ENCODE measurements around the gene YARS1. TPM values are rescaled to one million over a fixed set of nuclear protein-coding genes. Genes with fewer than 3 reads are reported as not detected.

Gene YARS1
- total and polyA plus RNA-seq, 2 of the 13 experiments (the other 11 are each of a cell fraction or from before 2014, with no cell fraction given): 50.1 to 113 TPM

DNA sequence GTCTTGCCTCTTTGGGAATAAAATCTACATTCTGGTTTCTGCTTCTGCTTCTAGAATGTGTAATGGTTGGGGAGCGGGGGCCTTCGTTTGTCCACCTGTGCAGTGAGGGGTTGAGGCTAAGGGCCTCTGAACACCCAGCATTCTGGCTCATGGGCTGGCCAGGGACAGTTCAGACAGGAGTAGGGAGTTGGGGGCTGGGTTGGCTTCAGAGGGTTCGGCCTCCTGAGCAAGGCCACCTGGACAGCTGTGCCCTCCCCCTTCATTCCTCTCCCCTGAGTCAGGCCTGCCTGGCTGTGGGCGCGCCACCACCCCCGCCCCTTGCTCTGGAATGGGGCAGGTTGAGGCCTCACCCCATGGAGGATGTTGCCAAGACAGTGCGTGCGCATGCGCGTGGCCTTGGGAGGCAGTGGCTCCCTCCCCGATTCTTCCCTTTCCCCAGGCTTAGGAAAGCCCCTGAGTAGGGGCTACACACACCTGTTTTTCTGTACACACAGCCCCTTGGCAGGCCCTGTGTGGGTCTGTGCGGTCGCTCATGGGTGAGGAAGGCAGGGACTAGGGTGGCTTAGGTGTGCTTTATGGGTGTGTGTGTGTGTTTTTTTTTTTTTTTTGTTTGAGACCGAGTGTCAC lies 57.0 kb downstream of the YARS1 start (continued):
- TF ChIP-seq, protein P1, sequence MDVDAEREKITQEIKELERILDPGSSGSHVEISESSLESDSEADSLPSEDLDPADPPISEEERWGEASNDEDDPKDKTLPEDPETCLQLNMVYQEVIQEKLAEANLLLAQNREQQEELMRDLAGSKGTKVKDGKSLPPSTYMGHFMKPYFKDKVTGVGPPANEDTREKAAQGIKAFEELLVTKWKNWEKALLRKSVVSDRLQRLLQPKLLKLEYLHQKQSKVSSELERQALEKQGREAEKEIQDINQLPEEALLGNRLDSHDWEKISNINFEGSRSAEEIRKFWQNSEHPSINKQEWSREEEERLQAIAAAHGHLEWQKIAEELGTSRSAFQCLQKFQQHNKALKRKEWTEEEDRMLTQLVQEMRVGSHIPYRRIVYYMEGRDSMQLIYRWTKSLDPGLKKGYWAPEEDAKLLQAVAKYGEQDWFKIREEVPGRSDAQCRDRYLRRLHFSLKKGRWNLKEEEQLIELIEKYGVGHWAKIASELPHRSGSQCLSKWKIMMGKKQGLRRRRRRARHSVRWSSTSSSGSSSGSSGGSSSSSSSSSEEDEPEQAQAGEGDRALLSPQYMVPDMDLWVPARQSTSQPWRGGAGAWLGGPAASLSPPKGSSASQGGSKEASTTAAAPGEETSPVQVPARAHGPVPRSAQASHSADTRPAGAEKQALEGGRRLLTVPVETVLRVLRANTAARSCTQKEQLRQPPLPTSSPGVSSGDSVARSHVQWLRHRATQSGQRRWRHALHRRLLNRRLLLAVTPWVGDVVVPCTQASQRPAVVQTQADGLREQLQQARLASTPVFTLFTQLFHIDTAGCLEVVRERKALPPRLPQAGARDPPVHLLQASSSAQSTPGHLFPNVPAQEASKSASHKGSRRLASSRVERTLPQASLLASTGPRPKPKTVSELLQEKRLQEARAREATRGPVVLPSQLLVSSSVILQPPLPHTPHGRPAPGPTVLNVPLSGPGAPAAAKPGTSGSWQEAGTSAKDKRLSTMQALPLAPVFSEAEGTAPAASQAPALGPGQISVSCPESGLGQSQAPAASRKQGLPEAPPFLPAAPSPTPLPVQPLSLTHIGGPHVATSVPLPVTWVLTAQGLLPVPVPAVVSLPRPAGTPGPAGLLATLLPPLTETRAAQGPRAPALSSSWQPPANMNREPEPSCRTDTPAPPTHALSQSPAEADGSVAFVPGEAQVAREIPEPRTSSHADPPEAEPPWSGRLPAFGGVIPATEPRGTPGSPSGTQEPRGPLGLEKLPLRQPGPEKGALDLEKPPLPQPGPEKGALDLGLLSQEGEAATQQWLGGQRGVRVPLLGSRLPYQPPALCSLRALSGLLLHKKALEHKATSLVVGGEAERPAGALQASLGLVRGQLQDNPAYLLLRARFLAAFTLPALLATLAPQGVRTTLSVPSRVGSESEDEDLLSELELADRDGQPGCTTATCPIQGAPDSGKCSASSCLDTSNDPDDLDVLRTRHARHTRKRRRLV (CRISPR knock-in tag; IDR thresholded peaks at IDR 0.05): 0 out of 2 replicates have a peak, but pooled peaks have one; percentile 29
- TF ChIP-seq JDP2 (CRISPR knock-in tag; IDR thresholded peaks at IDR 0.05; ENCODE audit: borderline replicate concordance) (no peak), ZFP36L2 (CRISPR knock-in tag; IDR thresholded peaks at IDR 0.05) (no peak), SIX4 (CRISPR knock-in tag; IDR thresholded peaks at IDR 0.05) (0 out of 2 replicates have a peak, but pooled peaks have one; percentile 22), ZNF780A (CRISPR knock-in tag; IDR thresholded peaks at IDR 0.05) (no peak), ATF7 (IDR thresholded peaks at IDR 0.05) (no peak), ATF7 (CRISPR knock-in tag; IDR thresholded peaks at IDR 0.05) (peak; percentile 56; the same call in 1 of the 2 replicates), ZNF225 (CRISPR knock-in tag; IDR thresholded peaks at IDR 0.05) (no peak), TBP (CRISPR knock-in tag; IDR thresholded peaks at IDR 0.05) (no peak), ZMYM2 (CRISPR knock-in tag; IDR thresholded peaks at IDR 0.05) (no peak), ZNF460 (CRISPR knock-in tag; IDR thresholded peaks at IDR 0.05; ENCODE audit: borderline replicate concordance) (no peak; the same call in 1 of the 2 replicates), PPARG (CRISPR knock-in tag; conservative IDR thresholded peaks at IDR 0.05) (no peak), NCOA5 (CRISPR knock-in tag; IDR thresholded peaks at IDR 0.05) (no peak), NCOA2 (CRISPR knock-in tag; IDR thresholded peaks at IDR 0.05) (peak; percentile 80), ETV6 (CRISPR knock-in tag; conservative IDR thresholded peaks at IDR 0.05) (no peak)
- TF ChIP-seq, protein P2, sequence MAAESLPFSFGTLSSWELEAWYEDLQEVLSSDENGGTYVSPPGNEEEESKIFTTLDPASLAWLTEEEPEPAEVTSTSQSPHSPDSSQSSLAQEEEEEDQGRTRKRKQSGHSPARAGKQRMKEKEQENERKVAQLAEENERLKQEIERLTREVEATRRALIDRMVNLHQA (CRISPR knock-in tag; IDR thresholded peaks at IDR 0.05): no peak
- TF ChIP-seq, protein P3, sequence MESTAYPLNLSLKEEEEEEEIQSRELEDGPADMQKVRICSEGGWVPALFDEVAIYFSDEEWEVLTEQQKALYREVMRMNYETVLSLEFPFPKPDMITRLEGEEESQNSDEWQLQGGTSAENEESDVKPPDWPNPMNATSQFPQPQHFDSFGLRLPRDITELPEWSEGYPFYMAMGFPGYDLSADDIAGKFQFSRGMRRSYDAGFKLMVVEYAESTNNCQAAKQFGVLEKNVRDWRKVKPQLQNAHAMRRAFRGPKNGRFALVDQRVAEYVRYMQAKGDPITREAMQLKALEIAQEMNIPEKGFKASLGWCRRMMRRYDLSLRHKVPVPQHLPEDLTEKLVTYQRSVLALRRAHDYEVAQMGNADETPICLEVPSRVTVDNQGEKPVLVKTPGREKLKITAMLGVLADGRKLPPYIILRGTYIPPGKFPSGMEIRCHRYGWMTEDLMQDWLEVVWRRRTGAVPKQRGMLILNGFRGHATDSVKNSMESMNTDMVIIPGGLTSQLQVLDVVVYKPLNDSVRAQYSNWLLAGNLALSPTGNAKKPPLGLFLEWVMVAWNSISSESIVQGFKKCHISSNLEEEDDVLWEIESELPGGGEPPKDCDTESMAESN (CRISPR knock-in tag; conservative IDR thresholded peaks at IDR 0.05): peak; percentile 74
- TF ChIP-seq, protein P4, sequence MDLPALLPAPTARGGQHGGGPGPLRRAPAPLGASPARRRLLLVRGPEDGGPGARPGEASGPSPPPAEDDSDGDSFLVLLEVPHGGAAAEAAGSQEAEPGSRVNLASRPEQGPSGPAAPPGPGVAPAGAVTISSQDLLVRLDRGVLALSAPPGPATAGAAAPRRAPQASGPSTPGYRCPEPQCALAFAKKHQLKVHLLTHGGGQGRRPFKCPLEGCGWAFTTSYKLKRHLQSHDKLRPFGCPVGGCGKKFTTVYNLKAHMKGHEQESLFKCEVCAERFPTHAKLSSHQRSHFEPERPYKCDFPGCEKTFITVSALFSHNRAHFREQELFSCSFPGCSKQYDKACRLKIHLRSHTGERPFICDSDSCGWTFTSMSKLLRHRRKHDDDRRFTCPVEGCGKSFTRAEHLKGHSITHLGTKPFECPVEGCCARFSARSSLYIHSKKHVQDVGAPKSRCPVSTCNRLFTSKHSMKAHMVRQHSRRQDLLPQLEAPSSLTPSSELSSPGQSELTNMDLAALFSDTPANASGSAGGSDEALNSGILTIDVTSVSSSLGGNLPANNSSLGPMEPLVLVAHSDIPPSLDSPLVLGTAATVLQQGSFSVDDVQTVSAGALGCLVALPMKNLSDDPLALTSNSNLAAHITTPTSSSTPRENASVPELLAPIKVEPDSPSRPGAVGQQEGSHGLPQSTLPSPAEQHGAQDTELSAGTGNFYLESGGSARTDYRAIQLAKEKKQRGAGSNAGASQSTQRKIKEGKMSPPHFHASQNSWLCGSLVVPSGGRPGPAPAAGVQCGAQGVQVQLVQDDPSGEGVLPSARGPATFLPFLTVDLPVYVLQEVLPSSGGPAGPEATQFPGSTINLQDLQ (CRISPR knock-in tag; IDR thresholded peaks at IDR 0.05): no peak
- TF ChIP-seq, protein P5, sequence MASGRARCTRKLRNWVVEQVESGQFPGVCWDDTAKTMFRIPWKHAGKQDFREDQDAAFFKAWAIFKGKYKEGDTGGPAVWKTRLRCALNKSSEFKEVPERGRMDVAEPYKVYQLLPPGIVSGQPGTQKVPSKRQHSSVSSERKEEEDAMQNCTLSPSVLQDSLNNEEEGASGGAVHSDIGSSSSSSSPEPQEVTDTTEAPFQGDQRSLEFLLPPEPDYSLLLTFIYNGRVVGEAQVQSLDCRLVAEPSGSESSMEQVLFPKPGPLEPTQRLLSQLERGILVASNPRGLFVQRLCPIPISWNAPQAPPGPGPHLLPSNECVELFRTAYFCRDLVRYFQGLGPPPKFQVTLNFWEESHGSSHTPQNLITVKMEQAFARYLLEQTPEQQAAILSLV (CRISPR knock-in tag; IDR thresholded peaks at IDR 0.05; ENCODE audit: borderline replicate concordance): no peak

Data from HepG2 (cell line).